WTC11 (cell line): Measurements from ENCODE around the gene RARB.

Source experiments
- CREM ChIP-seq: sonication (generic); formaldehyde crosslinking; IDR thresholded peaks from 2 replicates; pipeline ENCODE4 v1.8.1; 2022; ENCODE audit warnings: mild to moderate bottlenecking, missing genetic modification reagents, moderate library complexity
- ESRRA ChIP-seq: sonication (generic); formaldehyde crosslinking; IDR thresholded peaks from 2 replicates; pipeline ENCODE4 v1.8.1; 2022; ENCODE audit warnings: mild to moderate bottlenecking, missing genetic modification reagents, borderline replicate concordance
- JUN ChIP-seq: sonication (generic); formaldehyde crosslinking; IDR thresholded peaks from 2 replicates; pipeline ENCODE4 v1.8.0; 2023; ENCODE audit warnings: mild to moderate bottlenecking, missing genetic modification reagents
- NR2C2 ChIP-seq: sonication (generic); formaldehyde crosslinking; IDR thresholded peaks from 2 replicates; pipeline ENCODE4 v1.8.0; 2022; ENCODE audit warnings: mild to moderate bottlenecking, missing genetic modification reagents
- TEAD4 ChIP-seq: sonication (generic); formaldehyde crosslinking; IDR thresholded peaks from 2 replicates; pipeline ENCODE4 v1.8.0; 2022; ENCODE audit warnings: mild to moderate bottlenecking, missing genetic modification reagents
- ZNF263 ChIP-seq: sonication (generic); formaldehyde crosslinking; IDR thresholded peaks from 2 replicates; pipeline ENCODE4 v1.8.1; 2022; ENCODE audit warnings: low read depth, mild to moderate bottlenecking, moderate library complexity, missing genetic modification reagents
- TF ChIP-seq, protein P1 (sequence below): sonication (generic); formaldehyde crosslinking; IDR thresholded peaks from 2 replicates; pipeline ENCODE4 v1.8.0; 2022; ENCODE audit warnings: mild to moderate bottlenecking, missing genetic modification reagents
- TF ChIP-seq, protein P2 (sequence below): fragments of 200-600 bp; IDR thresholded peaks from 2 replicates; pipeline ENCODE4 v1.8.0; 2022; ENCODE audit warnings: antibody characterized with exemption
- TF ChIP-seq, protein P3 (sequence below): sonication (generic); formaldehyde crosslinking; IDR thresholded peaks from 2 replicates; pipeline ENCODE4 v1.8.1; 2023; ENCODE audit warnings: mild to moderate bottlenecking, missing genetic modification reagents
- TF ChIP-seq, protein P4 (sequence below): sonication (generic); formaldehyde crosslinking; IDR thresholded peaks from 2 replicates; pipeline ENCODE4 v1.8.1; 2022; ENCODE audit warnings: low read depth, mild to moderate bottlenecking, moderate library complexity, missing genetic modification reagents, borderline replicate concordance
- TF ChIP-seq, protein P5 (sequence below): sonication (generic); formaldehyde crosslinking; IDR thresholded peaks from 2 replicates; pipeline ENCODE4 v1.8.0; 2022; ENCODE audit warnings: mild to moderate bottlenecking, missing genetic modification reagents
- TF ChIP-seq, protein P6 (sequence below): sonication (generic); formaldehyde crosslinking; IDR thresholded peaks from 2 replicates; pipeline ENCODE4 v1.8.0; 2023; ENCODE audit warnings: missing genetic modification reagents, mild to moderate bottlenecking, borderline replicate concordance

DNA sequence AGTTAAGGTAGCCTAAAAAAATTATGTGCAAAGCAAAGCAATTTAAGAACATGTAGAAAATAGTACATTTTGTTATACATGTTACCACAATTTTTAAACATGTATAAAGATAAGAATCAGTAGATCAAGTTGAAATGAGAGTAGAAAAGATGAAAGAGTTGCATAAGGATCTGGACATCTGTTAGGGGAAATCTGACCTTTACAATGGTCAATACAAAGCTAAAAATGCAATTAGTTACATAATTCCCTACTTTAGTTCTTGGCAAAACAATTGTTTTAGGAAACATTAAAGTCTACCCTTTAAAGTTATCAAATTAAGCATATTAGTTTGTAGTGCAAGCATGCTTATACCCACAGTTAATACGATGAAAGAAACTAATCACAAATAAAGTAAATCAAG, 203.9 kb downstream of the RARB start:
- TF ChIP-seq ESRRA (CRISPR knock-in tag), result no peak
- TF ChIP-seq, protein P1, sequence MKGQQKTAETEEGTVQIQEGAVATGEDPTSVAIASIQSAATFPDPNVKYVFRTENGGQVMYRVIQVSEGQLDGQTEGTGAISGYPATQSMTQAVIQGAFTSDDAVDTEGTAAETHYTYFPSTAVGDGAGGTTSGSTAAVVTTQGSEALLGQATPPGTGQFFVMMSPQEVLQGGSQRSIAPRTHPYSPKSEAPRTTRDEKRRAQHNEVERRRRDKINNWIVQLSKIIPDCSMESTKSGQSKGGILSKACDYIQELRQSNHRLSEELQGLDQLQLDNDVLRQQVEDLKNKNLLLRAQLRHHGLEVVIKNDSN, result no peak
- TF ChIP-seq, protein P2, sequence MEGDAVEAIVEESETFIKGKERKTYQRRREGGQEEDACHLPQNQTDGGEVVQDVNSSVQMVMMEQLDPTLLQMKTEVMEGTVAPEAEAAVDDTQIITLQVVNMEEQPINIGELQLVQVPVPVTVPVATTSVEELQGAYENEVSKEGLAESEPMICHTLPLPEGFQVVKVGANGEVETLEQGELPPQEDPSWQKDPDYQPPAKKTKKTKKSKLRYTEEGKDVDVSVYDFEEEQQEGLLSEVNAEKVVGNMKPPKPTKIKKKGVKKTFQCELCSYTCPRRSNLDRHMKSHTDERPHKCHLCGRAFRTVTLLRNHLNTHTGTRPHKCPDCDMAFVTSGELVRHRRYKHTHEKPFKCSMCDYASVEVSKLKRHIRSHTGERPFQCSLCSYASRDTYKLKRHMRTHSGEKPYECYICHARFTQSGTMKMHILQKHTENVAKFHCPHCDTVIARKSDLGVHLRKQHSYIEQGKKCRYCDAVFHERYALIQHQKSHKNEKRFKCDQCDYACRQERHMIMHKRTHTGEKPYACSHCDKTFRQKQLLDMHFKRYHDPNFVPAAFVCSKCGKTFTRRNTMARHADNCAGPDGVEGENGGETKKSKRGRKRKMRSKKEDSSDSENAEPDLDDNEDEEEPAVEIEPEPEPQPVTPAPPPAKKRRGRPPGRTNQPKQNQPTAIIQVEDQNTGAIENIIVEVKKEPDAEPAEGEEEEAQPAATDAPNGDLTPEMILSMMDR, result no peak
- no peak for TF ChIP-seq JUN
- TF ChIP-seq NR2C2 (CRISPR knock-in tag), result no peak
- no peak for TF ChIP-seq ZNF263
- no peak for TF ChIP-seq CREM (CRISPR knock-in tag)
- TF ChIP-seq TEAD4 (CRISPR knock-in tag), result no peak
- TF ChIP-seq, protein P3, sequence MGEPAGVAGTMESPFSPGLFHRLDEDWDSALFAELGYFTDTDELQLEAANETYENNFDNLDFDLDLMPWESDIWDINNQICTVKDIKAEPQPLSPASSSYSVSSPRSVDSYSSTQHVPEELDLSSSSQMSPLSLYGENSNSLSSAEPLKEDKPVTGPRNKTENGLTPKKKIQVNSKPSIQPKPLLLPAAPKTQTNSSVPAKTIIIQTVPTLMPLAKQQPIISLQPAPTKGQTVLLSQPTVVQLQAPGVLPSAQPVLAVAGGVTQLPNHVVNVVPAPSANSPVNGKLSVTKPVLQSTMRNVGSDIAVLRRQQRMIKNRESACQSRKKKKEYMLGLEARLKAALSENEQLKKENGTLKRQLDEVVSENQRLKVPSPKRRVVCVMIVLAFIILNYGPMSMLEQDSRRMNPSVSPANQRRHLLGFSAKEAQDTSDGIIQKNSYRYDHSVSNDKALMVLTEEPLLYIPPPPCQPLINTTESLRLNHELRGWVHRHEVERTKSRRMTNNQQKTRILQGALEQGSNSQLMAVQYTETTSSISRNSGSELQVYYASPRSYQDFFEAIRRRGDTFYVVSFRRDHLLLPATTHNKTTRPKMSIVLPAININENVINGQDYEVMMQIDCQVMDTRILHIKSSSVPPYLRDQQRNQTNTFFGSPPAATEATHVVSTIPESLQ (CRISPR knock-in tag), result no peak
- TF ChIP-seq, protein P4, sequence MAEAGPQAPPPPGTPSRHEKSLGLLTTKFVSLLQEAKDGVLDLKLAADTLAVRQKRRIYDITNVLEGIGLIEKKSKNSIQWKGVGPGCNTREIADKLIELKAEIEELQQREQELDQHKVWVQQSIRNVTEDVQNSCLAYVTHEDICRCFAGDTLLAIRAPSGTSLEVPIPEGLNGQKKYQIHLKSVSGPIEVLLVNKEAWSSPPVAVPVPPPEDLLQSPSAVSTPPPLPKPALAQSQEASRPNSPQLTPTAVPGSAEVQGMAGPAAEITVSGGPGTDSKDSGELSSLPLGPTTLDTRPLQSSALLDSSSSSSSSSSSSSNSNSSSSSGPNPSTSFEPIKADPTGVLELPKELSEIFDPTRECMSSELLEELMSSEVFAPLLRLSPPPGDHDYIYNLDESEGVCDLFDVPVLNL, result no peak
- TF ChIP-seq, protein P5, sequence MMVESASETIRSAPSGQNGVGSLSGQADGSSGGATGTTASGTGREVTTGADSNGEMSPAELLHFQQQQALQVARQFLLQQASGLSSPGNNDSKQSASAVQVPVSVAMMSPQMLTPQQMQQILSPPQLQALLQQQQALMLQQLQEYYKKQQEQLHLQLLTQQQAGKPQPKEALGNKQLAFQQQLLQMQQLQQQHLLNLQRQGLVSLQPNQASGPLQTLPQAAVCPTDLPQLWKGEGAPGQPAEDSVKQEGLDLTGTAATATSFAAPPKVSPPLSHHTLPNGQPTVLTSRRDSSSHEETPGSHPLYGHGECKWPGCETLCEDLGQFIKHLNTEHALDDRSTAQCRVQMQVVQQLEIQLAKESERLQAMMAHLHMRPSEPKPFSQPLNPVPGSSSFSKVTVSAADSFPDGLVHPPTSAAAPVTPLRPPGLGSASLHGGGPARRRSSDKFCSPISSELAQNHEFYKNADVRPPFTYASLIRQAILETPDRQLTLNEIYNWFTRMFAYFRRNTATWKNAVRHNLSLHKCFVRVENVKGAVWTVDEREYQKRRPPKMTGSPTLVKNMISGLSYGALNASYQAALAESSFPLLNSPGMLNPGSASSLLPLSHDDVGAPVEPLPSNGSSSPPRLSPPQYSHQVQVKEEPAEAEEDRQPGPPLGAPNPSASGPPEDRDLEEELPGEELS, result no peak
- TF ChIP-seq, protein P6, sequence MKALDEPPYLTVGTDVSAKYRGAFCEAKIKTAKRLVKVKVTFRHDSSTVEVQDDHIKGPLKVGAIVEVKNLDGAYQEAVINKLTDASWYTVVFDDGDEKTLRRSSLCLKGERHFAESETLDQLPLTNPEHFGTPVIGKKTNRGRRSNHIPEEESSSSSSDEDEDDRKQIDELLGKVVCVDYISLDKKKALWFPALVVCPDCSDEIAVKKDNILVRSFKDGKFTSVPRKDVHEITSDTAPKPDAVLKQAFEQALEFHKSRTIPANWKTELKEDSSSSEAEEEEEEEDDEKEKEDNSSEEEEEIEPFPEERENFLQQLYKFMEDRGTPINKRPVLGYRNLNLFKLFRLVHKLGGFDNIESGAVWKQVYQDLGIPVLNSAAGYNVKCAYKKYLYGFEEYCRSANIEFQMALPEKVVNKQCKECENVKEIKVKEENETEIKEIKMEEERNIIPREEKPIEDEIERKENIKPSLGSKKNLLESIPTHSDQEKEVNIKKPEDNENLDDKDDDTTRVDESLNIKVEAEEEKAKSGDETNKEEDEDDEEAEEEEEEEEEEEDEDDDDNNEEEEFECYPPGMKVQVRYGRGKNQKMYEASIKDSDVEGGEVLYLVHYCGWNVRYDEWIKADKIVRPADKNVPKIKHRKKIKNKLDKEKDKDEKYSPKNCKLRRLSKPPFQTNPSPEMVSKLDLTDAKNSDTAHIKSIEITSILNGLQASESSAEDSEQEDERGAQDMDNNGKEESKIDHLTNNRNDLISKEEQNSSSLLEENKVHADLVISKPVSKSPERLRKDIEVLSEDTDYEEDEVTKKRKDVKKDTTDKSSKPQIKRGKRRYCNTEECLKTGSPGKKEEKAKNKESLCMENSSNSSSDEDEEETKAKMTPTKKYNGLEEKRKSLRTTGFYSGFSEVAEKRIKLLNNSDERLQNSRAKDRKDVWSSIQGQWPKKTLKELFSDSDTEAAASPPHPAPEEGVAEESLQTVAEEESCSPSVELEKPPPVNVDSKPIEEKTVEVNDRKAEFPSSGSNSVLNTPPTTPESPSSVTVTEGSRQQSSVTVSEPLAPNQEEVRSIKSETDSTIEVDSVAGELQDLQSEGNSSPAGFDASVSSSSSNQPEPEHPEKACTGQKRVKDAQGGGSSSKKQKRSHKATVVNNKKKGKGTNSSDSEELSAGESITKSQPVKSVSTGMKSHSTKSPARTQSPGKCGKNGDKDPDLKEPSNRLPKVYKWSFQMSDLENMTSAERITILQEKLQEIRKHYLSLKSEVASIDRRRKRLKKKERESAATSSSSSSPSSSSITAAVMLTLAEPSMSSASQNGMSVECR (CRISPR knock-in tag), result no peak
